ENCODE measurements around the gene GOT2.
A peak's percentile ranks its signal among the peaks of the same experiment; 100 is the strongest.
"Not testable (repeated sequence)": the region's sequence is repeated elsewhere in the genome, so short reads cannot be mapped to it uniquely, and the experiment has no call there.

The GOT2 gene

DNA sequence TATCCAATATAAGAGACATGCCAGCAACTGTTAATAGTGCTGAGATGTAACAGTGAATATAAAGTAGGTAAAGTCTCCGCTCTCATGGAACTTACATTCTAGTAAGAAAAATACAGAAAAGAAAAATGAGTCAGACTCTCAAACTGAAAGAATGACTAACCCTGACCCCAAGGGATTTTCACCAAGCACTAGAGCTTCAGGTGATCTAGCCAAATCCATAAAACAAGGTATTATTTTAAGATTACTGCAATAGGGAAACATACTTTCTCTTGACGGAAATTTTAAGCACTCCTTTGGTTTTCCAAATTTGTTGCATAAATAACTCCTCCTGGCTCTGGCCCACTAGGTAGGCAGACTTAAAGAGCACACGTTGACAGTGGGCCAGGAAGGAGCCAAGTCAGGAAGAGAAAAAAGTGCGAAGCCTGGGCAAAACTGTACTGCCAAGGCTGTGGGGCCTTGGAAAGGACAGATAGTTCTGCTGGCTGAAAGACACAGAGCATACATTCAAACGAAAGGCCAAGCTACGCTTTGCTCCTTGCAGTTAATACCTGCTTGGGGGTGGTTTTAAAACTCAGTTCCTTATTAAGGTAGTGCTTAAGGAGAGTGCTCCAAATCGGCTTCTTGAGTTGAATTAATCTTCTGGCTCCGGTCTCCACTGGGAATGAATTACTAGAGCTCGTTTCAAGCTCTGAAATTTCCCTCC, 1.4 kb downstream of the GOT2 start:
- H3K27ac Mint-ChIP-seq: peak overlapping the region; percentile 95
- peaks cover 40% of the 10 kb centered on the region for H3K36me3 Mint-ChIP-seq
- DNase-seq (ENCODE audit: low spot score in 2 of 2): peak in 1 of 2 donors; percentile 52
- no peaks in the 10 kb centered on the region for H3K9me3 Mint-ChIP-seq
- ATAC-seq: peak; percentile 72
- H3K4me3 Mint-ChIP-seq: peak overlapping the region; percentile 96
- peaks cover 39% of the 10 kb centered on the region for H3K4me1 Mint-ChIP-seq

DNA sequence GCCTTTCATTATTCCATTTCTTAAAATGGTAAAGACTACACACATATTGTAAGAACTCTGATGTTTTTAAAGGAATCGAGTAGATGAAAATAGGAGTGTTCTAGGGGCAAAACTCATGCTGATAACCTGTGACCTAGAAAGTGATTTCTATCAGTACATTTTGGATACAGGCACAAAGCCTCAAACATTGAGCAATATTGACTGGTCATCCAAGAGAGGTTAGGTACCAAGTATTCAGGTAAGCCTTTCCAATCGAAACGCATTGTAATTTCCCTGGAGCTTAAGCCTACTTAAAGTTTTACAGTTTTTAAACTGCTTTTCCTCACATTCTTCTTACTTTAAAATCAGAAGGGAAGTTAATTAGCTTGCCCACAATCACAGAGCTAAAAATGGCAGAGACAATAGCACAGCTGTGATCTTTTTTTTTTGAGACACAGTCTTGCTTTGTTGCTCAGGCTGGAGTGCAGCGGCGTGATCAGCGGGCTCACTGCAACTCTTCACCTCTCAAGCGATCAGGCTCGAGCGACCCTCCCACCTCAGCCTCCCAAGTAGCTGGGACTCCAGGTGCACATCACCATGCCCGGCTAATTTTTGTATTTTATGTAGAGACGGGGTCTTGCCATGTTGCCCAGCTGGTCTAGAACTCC, 3.3 kb downstream of the GOT2 start:
- Mint-ChIP-seq H3K4me3 (no peak overlapping the region), H3K4me1 (peaks cover 44% of the 10 kb centered on the region), H3K27ac (no peak overlapping the region), H3K36me3 (peaks cover 40% of the 10 kb centered on the region), H3K9me3 (no peaks in the 10 kb centered on the region)
- no peak for DNase-seq (ENCODE audit: low spot score in 2 of 2)
- no peak for ATAC-seq

DNA sequence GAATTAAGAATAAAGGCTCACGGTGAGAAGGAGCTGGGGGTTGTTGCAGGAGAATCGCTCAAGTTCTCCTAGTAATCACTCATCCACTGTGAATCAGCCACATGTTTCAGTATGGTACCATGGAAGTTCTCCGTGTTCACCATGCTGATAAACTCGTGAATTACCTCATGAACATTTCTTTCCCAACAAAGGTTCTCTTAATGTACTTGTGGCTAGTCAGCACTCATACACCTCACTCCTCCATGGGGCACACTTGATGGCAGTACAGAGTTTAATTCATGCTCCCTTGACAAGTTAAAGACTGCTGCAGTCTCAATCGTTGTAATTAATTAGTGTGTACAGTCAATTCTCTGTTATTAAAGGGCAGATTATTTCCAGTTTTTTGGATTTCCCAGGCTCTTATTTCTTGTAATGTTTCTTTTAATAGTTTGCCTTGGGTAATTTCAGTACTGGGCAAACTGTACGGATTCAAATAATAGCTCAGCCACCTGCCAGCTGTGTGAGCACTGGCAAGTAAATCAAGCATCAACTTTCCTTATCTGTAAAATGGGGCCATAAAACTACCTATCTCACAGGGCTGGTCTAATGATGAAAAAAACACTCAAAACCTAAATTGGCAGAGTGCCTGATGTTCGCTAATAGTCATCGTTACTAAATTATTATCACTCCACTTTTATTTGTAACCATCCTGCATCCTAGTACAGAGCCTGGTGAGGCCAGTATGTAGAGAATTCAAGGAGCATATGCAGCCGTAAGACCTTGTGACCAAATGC, 6.1 kb downstream of the GOT2 start:
- Mint-ChIP-seq H3K4me1 (peaks cover 34% of the 10 kb centered on the region), H3K4me3 (no peak overlapping the region), H3K9me3 (no peaks in the 10 kb centered on the region), H3K36me3 (peaks cover 52% of the 10 kb centered on the region), H3K27ac (peak overlapping the region; percentile 54)
- ATAC-seq: no peak
- DNase-seq (ENCODE audit: low spot score in 2 of 2): no peak

GRCh38 chr16:58727028-58727781, 6.9 kb downstream of the GOT2 start:
- Mint-ChIP-seq H3K36me3 (peaks cover 54% of the 10 kb centered on the region), H3K4me1 (peaks cover 26% of the 10 kb centered on the region), H3K9me3 (no peaks in the 10 kb centered on the region), H3K4me3 (no peak overlapping the region), H3K27ac (peak overlapping the region; percentile 54)
- ATAC-seq: no peak
- DNase-seq (ENCODE audit: low spot score in 2 of 2): no peak

GRCh38 chr16:58723109-58723508, 11.0 kb downstream of the GOT2 start:
- peaks cover 60% of the 10 kb centered on the region for H3K36me3 Mint-ChIP-seq
- no peak for DNase-seq (ENCODE audit: low spot score in 2 of 2)

GRCh38 chr16:58717994-58718393, 16.1 kb downstream of the GOT2 start:
- Mint-ChIP-seq H3K4me1 (no peaks in the 10 kb centered on the region), H3K9me3 (no peaks in the 10 kb centered on the region), H3K36me3 (peaks cover 100% of the 10 kb centered on the region), H3K4me3 (no peak overlapping the region), H3K27ac (no peak overlapping the region)
- no peak for DNase-seq (ENCODE audit: low spot score in 2 of 2)
- no peak for ATAC-seq

More at GRCh38 chr16:58723109-58723508, 11.0 kb downstream of the GOT2 start:
- H3K4me3 Mint-ChIP-seq: no peak overlapping the region
- no peak for ATAC-seq
- H3K9me3 Mint-ChIP-seq: no peaks in the 10 kb centered on the region
- H3K4me1 Mint-ChIP-seq: peaks cover 8% of the 10 kb centered on the region
- H3K27ac Mint-ChIP-seq: no peak overlapping the region

- DNase-seq (ENCODE audit: low spot score in 2 of 2): no peak
- peaks cover 100% of the 10 kb centered on the region for H3K36me3 Mint-ChIP-seq
- H3K9me3 Mint-ChIP-seq: no peaks in the 10 kb centered on the region
- H3K4me1 Mint-ChIP-seq: no peaks in the 10 kb centered on the region
- H3K4me3 Mint-ChIP-seq: no peak overlapping the region
- H3K27ac Mint-ChIP-seq: peak overlapping the region; percentile 12
- no peak for ATAC-seq
Measured at GRCh38 chr16:58716468-58716867, 17.6 kb downstream of the GOT2 start.

GRCh38 chr16:58713742-58714141, 20.4 kb downstream of the GOT2 start:
- no peak for DNase-seq (ENCODE audit: low spot score in 2 of 2)
- ATAC-seq: no peak
- no peak overlapping the region for H3K4me3 Mint-ChIP-seq
- H3K36me3 Mint-ChIP-seq: peaks cover 100% of the 10 kb centered on the region
- no peak overlapping the region for H3K27ac Mint-ChIP-seq
- H3K4me1 Mint-ChIP-seq: no peaks in the 10 kb centered on the region
- no peaks in the 10 kb centered on the region for H3K9me3 Mint-ChIP-seq

DNA sequence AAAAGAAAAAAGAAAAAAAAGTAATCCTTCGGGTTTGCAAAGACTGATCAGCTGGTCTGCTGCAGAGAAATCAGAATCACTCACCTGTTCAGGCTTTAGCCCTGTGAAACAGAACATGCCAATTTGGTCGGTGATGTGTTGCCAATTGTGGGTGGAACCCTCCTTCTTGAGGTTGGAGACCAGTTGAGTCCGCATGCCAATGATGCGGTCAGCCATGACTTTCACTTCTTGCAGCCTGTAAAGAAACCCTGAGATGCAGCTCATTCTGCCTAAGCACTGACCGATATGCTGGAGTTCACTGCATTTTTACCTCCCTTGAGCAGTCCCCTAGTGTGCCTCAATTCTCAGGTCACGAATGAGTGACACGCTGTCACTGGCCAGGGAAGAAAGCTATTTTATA, 24.8 kb downstream of the GOT2 start:
- peaks cover 85% of the 10 kb centered on the region for H3K36me3 Mint-ChIP-seq
- H3K27ac Mint-ChIP-seq: no peak overlapping the region
- no peaks in the 10 kb centered on the region for H3K9me3 Mint-ChIP-seq
- H3K4me1 Mint-ChIP-seq: no peaks in the 10 kb centered on the region
- ATAC-seq (no peak), DNase-seq (ENCODE audit: low spot score in 2 of 2) (no peak)
- no peak overlapping the region for H3K4me3 Mint-ChIP-seq

DNA sequence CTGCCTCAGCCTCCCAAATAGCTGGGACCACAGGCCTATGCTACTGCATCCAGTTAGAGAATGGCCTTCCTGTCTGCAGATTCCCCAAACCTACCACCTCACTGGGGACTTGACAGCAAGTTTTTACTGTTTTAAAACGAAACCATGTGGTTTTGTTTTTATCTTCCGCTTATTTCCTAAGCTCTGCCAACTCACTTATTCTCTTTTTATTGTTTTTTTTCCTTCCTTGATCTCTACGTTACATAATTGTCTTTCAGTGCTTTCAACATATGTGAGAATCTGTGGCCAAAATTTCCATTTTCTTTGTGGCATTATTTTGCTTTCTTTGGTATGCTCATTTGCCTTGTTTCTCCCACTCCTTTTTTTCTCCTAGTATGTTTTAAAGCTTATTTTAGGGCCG, 35.0 kb downstream of the GOT2 start:
- ATAC-seq (no peak), DNase-seq (ENCODE audit: low spot score in 2 of 2) (no peak)
- Mint-ChIP-seq H3K9me3 (no peaks in the 10 kb centered on the region), H3K27ac (no peak overlapping the region), H3K4me3 (no peak overlapping the region), H3K36me3 (peaks cover 2% of the 10 kb centered on the region), H3K4me1 (no peaks in the 10 kb centered on the region)

GRCh38 chr16:58695368-58695767, 38.7 kb downstream of the GOT2 start:
- ATAC-seq (no peak), DNase-seq (ENCODE audit: low spot score in 2 of 2) (no peak)
- Mint-ChIP-seq H3K27ac (no peak overlapping the region), H3K4me3 (no peak overlapping the region), H3K4me1 (no peaks in the 10 kb centered on the region), H3K9me3 (no peaks in the 10 kb centered on the region), H3K36me3 (no peaks in the 10 kb centered on the region)

GRCh38 chr16:58692450-58692849, 41.7 kb downstream of the GOT2 start:
- no peaks in the 10 kb centered on the region for H3K9me3 Mint-ChIP-seq
- no peaks in the 10 kb centered on the region for H3K36me3 Mint-ChIP-seq
- H3K27ac Mint-ChIP-seq: no peak overlapping the region
- no peaks in the 10 kb centered on the region for H3K4me1 Mint-ChIP-seq
- DNase-seq (ENCODE audit: low spot score in 2 of 2) (no peak), ATAC-seq (no peak)
- no peak overlapping the region for H3K4me3 Mint-ChIP-seq

GRCh38 chr16:58686985-58687706, 47.0 kb downstream of the GOT2 start:
- peaks cover 13% of the 10 kb centered on the region for H3K4me1 Mint-ChIP-seq

GRCh38 chr16:58685084-58685449, 49.0 kb downstream of the GOT2 start:
- peak overlapping the region; percentile 79 for H3K4me3 Mint-ChIP-seq
- no peaks in the 10 kb centered on the region for H3K36me3 Mint-ChIP-seq
- H3K27ac Mint-ChIP-seq: peak overlapping the region; percentile 89
- H3K9me3 Mint-ChIP-seq: no peaks in the 10 kb centered on the region
- DNase-seq (ENCODE audit: low spot score in 2 of 2) (no peak), ATAC-seq (no peak)
- peaks cover 19% of the 10 kb centered on the region for H3K4me1 Mint-ChIP-seq

More at GRCh38 chr16:58686985-58687706, 47.0 kb downstream of the GOT2 start:
- not testable (repeated sequence) for DNase-seq (ENCODE audit: low spot score in 2 of 2); ATAC-seq; H3K9me3 Mint-ChIP-seq; H3K36me3 Mint-ChIP-seq; H3K27ac Mint-ChIP-seq; H3K4me3 Mint-ChIP-seq
